Measurements from ENCODE around the gene GTPBP3.

Gene GTPBP3

DNA sequence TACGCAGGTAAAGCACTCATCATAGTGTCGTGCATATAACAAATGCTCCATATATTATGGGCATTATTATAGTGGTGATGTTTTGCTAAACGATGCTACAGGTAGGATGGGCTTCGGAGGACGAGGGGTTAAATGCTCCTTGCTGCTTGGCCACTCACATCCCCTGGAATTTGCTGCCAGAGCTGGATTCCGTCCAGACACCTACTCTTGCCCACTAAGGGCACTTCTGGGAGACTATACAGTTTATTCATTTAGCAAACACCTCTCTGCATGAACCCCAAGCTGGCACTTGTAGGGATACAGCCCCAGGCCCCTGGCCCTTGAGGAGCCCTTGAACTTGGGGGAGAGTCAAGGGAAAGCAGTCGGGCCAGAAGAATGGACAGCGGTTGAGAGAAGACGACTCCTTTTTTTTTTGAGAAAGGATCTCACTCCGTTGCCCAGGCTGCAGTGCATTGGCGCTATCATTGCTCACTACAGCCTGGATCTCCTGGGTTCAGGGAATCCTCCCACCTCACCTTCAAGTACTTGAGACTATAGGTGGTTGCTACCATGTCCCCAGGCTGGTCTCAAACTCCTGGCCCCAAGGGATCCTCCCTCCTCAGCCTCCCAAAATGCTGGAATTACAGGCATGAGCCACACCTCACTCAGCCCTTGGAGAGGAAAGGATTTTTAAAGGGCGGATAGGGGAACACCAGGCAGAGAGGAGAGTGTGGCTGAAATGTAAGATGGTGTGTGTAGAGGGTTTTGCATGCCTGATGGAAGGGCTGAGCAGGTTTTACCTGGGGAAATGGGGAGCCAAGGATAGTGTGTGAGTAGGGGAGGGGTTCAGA lies 32.8 kb upstream of the GTPBP3 start:
- in situ Hi-C loops (cut with MboI; ENCODE audit: low pct_unique_long_range_greater_than_20kb, low sequenced_read_pairs, unreplicated experiment), result no loop called here
- TF ChIP-seq, protein P1, sequence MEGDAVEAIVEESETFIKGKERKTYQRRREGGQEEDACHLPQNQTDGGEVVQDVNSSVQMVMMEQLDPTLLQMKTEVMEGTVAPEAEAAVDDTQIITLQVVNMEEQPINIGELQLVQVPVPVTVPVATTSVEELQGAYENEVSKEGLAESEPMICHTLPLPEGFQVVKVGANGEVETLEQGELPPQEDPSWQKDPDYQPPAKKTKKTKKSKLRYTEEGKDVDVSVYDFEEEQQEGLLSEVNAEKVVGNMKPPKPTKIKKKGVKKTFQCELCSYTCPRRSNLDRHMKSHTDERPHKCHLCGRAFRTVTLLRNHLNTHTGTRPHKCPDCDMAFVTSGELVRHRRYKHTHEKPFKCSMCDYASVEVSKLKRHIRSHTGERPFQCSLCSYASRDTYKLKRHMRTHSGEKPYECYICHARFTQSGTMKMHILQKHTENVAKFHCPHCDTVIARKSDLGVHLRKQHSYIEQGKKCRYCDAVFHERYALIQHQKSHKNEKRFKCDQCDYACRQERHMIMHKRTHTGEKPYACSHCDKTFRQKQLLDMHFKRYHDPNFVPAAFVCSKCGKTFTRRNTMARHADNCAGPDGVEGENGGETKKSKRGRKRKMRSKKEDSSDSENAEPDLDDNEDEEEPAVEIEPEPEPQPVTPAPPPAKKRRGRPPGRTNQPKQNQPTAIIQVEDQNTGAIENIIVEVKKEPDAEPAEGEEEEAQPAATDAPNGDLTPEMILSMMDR (IDR thresholded peaks at IDR 0.05; ENCODE audit: extremely low read depth, insufficient read depth, missing control alignments), result no peak
- DNase-seq (ENCODE audit: low spot score), result no peak

DNA sequence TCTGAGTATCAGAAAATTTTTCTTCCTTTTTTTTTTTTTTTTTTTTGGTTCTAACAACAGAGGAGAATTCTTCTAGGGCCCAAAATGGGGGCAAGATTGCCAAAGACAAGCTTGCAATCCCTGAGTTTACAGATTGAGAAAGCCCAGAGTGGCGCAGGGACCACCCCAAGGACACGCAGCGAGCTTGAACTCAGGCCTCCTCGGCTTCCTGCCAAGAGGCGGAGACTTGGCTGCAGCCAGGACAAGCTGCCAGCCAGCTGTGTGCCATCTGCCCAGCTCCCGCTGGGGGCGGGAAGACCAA lies 32.2 kb upstream of the GTPBP3 start:
- TF ChIP-seq, protein P1 (IDR thresholded peaks at IDR 0.05; ENCODE audit: extremely low read depth, insufficient read depth, missing control alignments), result no peak
- in situ Hi-C loops (cut with MboI; ENCODE audit: low pct_unique_long_range_greater_than_20kb, low sequenced_read_pairs, unreplicated experiment), result no loop called here
- no peak for DNase-seq (ENCODE audit: low spot score)

DNA sequence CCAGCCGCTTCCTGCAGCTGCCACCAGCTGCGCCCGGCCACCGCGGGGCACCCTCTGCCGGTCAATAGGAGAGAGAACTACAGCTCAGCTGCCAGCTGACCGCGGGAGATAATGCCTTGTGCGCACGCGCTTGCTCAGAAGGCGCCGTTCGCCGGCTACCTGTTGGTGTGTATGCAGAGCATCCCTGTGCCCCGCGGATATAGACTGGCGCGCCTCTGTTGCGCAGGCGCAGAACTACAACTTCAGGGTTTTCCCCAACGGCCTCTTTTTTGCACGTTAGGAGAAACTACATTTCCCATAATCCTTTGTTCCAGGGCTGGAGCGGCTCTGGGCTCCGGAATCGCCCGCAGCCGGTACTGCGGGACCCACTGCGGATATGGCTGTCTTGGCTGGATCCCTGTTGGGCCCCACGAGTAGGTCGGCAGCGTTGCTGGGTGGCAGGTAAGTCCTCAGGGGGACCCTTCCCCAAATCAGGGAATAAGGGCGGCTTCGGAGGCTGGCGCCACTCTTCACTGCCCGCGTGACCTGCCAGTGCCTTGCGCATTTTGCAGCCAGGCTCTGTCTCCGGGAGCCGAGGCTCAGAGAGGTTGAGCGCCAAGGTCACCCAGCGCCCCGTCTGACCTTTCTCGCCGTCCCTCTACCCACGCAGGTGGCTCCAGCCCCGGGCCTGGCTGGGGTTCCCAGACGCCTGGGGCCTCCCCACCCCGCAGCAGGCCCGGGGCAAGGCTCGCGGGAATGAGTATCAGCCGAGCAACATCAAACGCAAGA lies 31.7 kb upstream of the GTPBP3 start, which contains the start of gene MRPL34:
Gene MRPL34, plus strand, starts transcription at position 356 of the 768 bp plus-strand sequence. Its CDS starts 21 bp downstream, at position 377.
- TF ChIP-seq, protein P1 (IDR thresholded peaks at IDR 0.05; ENCODE audit: extremely low read depth, insufficient read depth, missing control alignments), result peak; percentile 72
- in situ Hi-C loops (cut with MboI; ENCODE audit: low pct_unique_long_range_greater_than_20kb, low sequenced_read_pairs, unreplicated experiment), result no loop called here

DNA sequence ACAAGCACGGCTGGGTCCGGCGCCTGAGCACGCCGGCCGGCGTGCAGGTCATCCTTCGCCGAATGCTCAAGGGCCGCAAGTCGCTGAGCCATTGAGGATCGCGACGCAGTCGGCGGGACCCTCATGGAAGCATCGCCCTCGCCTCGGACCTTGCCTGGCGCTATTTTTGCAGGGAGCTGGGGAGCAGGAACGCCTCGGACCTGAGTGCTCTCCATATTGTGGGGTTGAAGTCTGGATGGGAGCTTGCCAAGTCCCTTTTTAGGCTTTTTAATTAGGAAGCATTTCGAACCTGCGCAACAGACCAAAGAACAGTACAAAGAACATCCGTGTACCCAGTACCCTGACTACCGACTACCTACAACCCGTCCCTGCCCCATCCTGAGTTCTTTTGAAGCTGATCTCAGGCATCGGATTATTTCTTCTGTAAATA lies 31.1 kb upstream of the GTPBP3 start:
- TF ChIP-seq, protein P1 (IDR thresholded peaks at IDR 0.05; ENCODE audit: extremely low read depth, insufficient read depth, missing control alignments), result no peak
- in situ Hi-C loops (cut with MboI; ENCODE audit: low pct_unique_long_range_greater_than_20kb, low sequenced_read_pairs, unreplicated experiment), result no loop called here
- no peak for DNase-seq (ENCODE audit: low spot score)

More for the DNA sequence above, 31.7 kb upstream of the GTPBP3 start, which contains the start of gene MRPL34:
- DNase-seq (ENCODE audit: low spot score), result peak; percentile 93

DNA sequence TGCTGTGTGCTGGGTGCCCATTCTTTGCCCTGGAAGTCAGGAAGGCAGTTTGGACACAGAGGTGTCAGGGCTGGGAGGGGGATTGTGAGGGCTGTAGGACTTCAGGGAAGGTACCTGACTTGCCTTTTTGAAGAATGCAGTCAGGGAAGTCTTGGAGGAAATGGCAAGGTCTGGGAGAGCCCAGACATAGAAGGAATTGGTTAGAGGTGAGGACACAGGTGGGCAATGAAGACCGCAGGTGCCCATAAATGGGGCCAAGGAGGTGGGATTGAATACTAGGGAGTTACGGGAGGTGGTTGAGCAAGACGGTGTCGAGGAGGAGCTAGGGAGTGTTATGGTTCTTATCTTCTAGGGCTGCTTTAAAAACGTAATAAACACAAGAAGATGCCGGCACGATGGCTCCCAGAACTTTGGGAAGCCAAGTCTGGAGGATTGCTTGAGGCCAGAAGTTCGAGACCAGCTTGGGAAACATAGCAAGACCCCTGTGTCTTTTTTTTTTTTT lies 29.4 kb upstream of the GTPBP3 start:
- in situ Hi-C loops (cut with MboI; ENCODE audit: low pct_unique_long_range_greater_than_20kb, low sequenced_read_pairs, unreplicated experiment), result no loop called here
- DNase-seq (ENCODE audit: low spot score), result no peak
- TF ChIP-seq, protein P1 (IDR thresholded peaks at IDR 0.05; ENCODE audit: extremely low read depth, insufficient read depth, missing control alignments), result no peak

DNA sequence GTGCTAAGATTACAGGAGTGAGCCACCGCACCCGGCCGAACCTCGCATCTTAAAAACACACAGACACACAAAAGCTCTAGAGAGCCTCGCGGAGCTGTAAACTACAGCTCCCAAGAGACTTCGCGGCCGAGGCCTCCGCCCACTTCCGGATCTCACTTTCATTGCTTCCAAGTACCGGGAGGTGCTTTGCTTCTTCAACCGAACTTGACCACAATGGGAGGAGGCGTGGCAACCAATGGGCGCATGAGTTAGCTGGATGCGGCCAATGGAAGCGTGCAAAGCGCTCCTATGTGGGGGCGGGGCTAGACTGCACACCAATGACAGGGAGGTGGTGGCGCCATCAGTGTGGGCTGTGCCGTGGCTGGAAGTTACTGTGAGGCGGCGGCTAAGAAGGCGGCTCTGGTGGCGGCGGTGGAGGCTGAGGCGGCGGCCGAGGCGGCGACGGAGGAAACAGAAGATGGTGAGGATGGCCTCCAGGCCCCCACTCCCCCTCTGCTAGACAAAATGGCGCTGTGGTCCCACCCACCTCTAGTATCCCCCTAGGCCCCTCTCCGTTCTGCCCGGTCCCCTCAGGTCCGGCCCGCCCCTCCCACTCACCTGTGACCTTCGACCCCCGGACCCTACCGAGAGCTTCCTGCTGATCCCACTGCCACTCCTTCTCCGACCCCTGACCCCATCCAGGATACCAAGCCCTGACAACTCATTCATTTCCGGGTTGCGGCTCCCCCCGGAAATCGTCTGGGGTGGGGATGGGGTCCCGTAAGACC lies 28.0 kb upstream of the GTPBP3 start, which contains the start of gene DDA1:
Gene DDA1, plus strand, starts transcription at position 366 of the 767 bp plus-strand sequence. Its CDS starts 92 bp downstream, at position 458.
- peak; percentile 98 for DNase-seq (ENCODE audit: low spot score)
- in situ Hi-C loops (cut with MboI; ENCODE audit: low pct_unique_long_range_greater_than_20kb, low sequenced_read_pairs, unreplicated experiment), result no loop called here
- TF ChIP-seq, protein P1 (IDR thresholded peaks at IDR 0.05; ENCODE audit: extremely low read depth, insufficient read depth, missing control alignments), result no peak

Measured in GM13977 (cell line).